Right lobe of liver (tissue), 6 donors: Measurements from ENCODE around the gene TM9SF1. TPM values are rescaled to one million over a fixed set of nuclear protein-coding genes. Genes with fewer than 3 reads are reported as not detected.

Experiments
- ATAC-seq, 4 donors: fragments of 200-7000 bp; cut with Tn5 transposase; one replicate each; pipeline ENCODE4 v1.9.1; 2020; ENCODE audit warnings: mild to moderate bottlenecking in 4 of 4, moderate library complexity in 4 of 4
- DNase-seq, 3 donors: peaks; one replicate each; pipeline ENCODE4 v3.0.0-alpha.2; 2020
- H3K27ac ChIP-seq, 3 donors: fragments of 200-600 bp; one replicate each; pipeline ENCODE4 v1.8.0; 2022
- H3K27me3 ChIP-seq, 2 donors: fragments of 200-600 bp; one replicate each; pipeline ENCODE4 v1.8.0; 2022
- H3K36me3 ChIP-seq, 4 donors: fragments of 200-600 bp; sonication (generic) in 1 of 4; one replicate each; pipeline versions ENCODE4 v1.5.1 to v1.8.0; 2017 to 2022; ENCODE audit warnings: control low read depth in 1 of 4
- H3K4me1 ChIP-seq, 4 donors: fragments of 200-600 bp; sonication (generic) in 1 of 4; one replicate each; pipeline versions ENCODE4 v1.5.1 to v1.8.0; 2017 to 2022; ENCODE audit warnings: control low read depth in 1 of 4
- H3K4me3 ChIP-seq, 3 donors: fragments of 200-600 bp; one replicate each; pipeline ENCODE4 v1.8.0; 2022
- H3K9me3 ChIP-seq, 4 donors: fragments of 200-600 bp; sonication (generic) in 1 of 4; one replicate each; pipeline versions ENCODE4 v1.5.1 to v1.8.0; 2017 to 2022; ENCODE audit warnings: control low read depth in 1 of 4
- POLR2A ChIP-seq: fragments of 450-650 bp; IDR thresholded peaks from one replicate; pipeline ENCODE4 v1.6.1; 2017; ENCODE audit warnings: antibody characterized with exemption, mild to moderate bottlenecking
- WGBS: methylation state at CpG from one replicate; pipeline ENCODE4 v1.1.6; 2018; ENCODE audit warnings: low coverage, low lambda C conversion rate; ENCODE audit not compliant: insufficient coverage; ENCODE audit errors: missing lambda C conversion rate; 5-methylcytosine and 5-hydroxymethylcytosine counted together
- intact Hi-C, 2 donors: fragments of 100-400 bp; cut with DNase I; formaldehyde crosslinking; loops; one replicate each; pipeline versions ENCODE4 v1.11.2 to v1.14.1; 2022
- total RNA-seq, 6 experiments: library from RNA; depleted of rRNA in 2 of 6; stranded (reverse); fragments of >200 nt in 2 of 6; fragmentation: NEBNext Ultra II Directional in 3 of 6; extraction: Animal tissue kit (Norgen Biotek cat#: 25700) in 3 of 6; gene quantifications; one replicate each; pipeline versions ENCODE4 v1.1.0 to v1.2.4, GENCODE V29; 2016 to 2023
- TF ChIP-seq, protein P1 (sequence below), 4 donors: fragments of 200-600 bp in 3 of 4; fragments of 450-650 bp in 1 of 4; IDR thresholded peaks; one replicate each; pipeline versions ENCODE4 v1.5.1 to v1.8.0; 2016 to 2022; ENCODE audit warnings: antibody characterized with exemption in 4 of 4, mild to moderate bottlenecking in 2 of 4
- donor health status: DM: no; HTN: yes; CAD: no.
- donor health status: DM: no; HTN: no; CAD: no.
- donor health status: DM: no; HTN: no; CAD: no.
- donor health status: DM: no; HTN: yes; CAD: no.
- donor health status: DM: no; HTN: yes; CAD: no.

TM9SF1 gene
- total RNA-seq, 6 experiments from 2014 or later, result 32.1 to 49.8 (median 41.2) TPM

DNA sequence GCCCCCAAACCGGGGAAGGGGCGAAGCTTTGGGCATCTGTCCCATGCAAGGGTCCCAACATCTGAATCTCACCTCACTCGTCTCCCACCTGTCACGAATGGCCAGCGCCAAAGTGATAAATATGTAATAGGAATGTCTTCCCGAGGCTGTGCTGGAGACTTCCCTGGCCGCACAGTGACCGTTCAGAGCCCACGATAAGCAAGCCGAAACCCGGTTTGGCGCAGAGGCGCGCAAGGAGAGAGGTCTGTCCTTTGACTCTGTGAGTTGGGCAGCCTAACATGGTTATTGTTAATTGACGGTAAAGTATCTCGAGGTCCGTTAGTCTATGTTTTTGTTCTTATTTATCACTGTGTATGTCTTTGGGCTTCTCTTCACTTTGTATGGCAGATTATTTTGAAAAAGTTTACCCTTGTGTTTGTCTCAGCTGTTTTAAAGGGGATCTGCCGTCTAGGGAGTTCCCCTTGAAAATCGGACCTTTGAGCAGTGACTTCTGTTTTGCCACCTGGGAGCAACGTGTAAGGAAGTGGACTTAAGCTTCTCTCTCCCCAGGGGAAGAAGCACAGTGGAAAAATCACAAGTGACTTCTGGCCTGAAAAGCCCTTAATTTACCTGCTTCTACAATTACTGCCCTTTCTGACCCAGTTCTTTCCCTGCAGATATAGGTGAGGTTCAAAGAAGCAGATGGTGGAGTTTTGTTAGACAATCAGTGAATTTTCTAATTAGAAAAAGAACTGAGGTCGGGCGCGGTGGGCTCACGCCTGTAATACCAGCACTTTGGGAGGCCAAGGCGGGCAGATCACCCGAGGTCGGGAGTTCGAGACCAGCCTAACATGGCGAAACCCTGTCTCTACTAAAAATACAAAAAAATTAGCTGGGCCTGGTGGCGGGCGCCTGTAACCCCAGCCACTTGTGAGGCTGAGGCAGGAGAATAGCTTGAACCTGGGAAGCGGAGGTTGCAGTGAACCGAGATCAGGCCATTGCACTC lies 1.1 kb upstream of the TM9SF1 start:
- DNase-seq (no peak), ATAC-seq (peak; percentile 33 to 45 (median 40))
- TF ChIP-seq, protein P1, sequence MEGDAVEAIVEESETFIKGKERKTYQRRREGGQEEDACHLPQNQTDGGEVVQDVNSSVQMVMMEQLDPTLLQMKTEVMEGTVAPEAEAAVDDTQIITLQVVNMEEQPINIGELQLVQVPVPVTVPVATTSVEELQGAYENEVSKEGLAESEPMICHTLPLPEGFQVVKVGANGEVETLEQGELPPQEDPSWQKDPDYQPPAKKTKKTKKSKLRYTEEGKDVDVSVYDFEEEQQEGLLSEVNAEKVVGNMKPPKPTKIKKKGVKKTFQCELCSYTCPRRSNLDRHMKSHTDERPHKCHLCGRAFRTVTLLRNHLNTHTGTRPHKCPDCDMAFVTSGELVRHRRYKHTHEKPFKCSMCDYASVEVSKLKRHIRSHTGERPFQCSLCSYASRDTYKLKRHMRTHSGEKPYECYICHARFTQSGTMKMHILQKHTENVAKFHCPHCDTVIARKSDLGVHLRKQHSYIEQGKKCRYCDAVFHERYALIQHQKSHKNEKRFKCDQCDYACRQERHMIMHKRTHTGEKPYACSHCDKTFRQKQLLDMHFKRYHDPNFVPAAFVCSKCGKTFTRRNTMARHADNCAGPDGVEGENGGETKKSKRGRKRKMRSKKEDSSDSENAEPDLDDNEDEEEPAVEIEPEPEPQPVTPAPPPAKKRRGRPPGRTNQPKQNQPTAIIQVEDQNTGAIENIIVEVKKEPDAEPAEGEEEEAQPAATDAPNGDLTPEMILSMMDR (IDR thresholded peaks at IDR 0.05), result no peak
- no peak for TF ChIP-seq POLR2A
- peak overlapping the region; percentile 90 to 96 (median 94) for H3K4me3 ChIP-seq
- intact Hi-C loops, result no loop called here
- 30% methylated on average over 28 of the region's 33 CpGs for whole genome bisulfite sequencing
- H3K9me3 ChIP-seq, result no peaks in the 10 kb centered on the region
- H3K27me3 ChIP-seq, result no peaks in the 10 kb centered on the region
- H3K4me1 ChIP-seq, result peaks cover 0 to 40% (median 7%) of the 10 kb centered on the region in 4 donors
- peak overlapping the region; percentile 97 to 99 (median 98) for H3K27ac ChIP-seq
- peaks cover 0 to 9% (median 0%) of the 10 kb centered on the region in 4 donors for H3K36me3 ChIP-seq

DNA sequence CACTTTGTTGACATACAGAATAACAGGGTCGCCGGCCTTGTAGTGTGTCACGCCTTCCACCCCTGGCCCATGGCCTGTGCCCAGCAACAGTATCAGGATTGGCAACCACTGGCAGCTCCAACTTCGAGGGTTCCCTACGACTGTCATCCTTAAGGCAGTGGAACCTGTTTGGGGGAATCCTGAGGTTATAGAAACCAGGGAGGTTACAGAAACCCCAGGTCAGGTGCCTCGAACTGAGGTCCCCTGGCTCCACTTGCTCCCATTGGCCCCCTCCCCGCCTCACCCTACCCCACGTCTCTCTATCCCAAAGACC lies 412 bp downstream of the TM9SF1 start:
- intact Hi-C loops, result no loop called here
- no peaks in the 10 kb centered on the region for H3K27me3 ChIP-seq
- no peak for ATAC-seq
- H3K4me3 ChIP-seq, result peak overlapping the region; percentile 90 to 96 (median 94)
- H3K36me3 ChIP-seq, result peaks cover 0 to 9% (median 0%) of the 10 kb centered on the region in 4 donors
- TF ChIP-seq POLR2A, result no peak
- TF ChIP-seq, protein P1 (IDR thresholded peaks at IDR 0.05), result no peak
- peak overlapping the region; percentile 97 to 99 (median 98) for H3K27ac ChIP-seq
- no peaks in the 10 kb centered on the region for H3K9me3 ChIP-seq
- no CpG with 5 or more reads among the region's 8 CpGs for WGBS
- no peak for DNase-seq
- peaks cover 0 to 40% (median 7%) of the 10 kb centered on the region in 4 donors for H3K4me1 ChIP-seq

DNA sequence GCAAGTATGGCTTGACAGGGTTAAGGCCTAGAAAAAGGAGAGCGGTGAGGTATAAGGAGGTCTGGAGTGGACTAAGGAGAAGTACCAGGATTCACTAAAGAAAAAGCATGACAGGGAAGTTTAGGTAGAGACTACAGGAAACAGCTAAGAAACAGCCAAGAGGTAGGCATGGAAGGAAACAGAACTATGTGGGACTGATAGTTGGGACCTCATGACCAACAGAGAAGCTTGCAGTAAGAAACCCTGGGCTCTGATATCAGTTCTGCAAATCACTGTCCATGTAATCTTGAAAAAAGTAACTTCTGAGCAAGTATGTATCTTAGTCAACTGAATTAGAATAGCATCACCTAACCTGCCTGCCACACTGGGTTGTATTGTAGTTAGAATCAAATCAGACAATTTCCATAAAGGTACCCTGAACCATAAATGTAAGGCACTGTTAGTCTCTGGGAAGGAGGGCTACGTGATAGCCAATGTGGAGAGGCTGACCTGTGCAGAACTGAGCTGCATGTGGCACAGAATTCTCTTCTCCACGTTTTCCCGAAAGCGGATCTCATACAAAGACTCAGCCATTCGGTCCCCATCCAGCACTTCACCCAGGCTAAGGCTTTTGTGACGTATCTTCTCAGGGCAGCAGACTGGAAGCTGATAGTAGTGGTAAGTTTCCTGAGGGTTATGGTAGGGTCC lies 912 bp downstream of the TM9SF1 start:
- 92% methylated on average over 2 of the region's 7 CpGs for WGBS

DNA sequence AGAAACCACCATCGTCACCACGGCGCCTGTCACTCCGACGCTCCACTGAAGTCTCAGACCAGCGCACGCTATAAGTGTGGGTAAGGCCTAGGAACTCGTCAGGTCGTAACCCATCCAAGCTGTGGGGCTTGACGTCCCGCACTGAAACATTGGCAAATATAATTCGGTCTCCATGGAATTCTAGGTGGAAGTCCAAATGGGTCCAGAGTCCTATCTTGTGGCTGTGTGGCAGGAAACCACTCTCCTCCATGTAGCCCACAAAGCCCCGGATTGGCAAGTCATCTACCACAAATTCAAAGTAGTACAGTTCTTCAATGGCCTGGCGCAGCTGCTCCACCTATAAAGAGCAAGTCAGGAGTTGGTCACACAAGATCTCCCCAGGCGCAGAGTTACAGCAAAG lies 2.3 kb downstream of the TM9SF1 start:
- no peaks in the 10 kb centered on the region for H3K9me3 ChIP-seq
- 91% methylated on average over 9 of the region's 15 CpGs for WGBS
- ATAC-seq (no peak), DNase-seq (no peak)
- no peak overlapping the region for H3K27ac ChIP-seq
- TF ChIP-seq, protein P1 (IDR thresholded peaks at IDR 0.05), result no peak
- H3K27me3 ChIP-seq, result no peaks in the 10 kb centered on the region
- H3K4me3 ChIP-seq, result no peak overlapping the region
- H3K36me3 ChIP-seq, result peaks cover 0 to 9% (median 0%) of the 10 kb centered on the region in 4 donors
- intact Hi-C loops, result no loop called here
- peaks cover 0 to 34% (median 4%) of the 10 kb centered on the region in 4 donors for H3K4me1 ChIP-seq

More for the DNA sequence above, 912 bp downstream of the TM9SF1 start:
- DNase-seq, result no peak
- H3K4me3 ChIP-seq, result peak overlapping the region; percentile 90 to 96 (median 94)
- no peaks in the 10 kb centered on the region for H3K9me3 ChIP-seq
- H3K27ac ChIP-seq, result peak overlapping the region in 1 of 3 donors; percentile 98
- H3K4me1 ChIP-seq, result peaks cover 0 to 40% (median 7%) of the 10 kb centered on the region in 4 donors
- H3K27me3 ChIP-seq, result no peaks in the 10 kb centered on the region
- ATAC-seq, result no peak
- intact Hi-C loops, result no loop called here
- no peak for TF ChIP-seq POLR2A
- TF ChIP-seq, protein P1 (IDR thresholded peaks at IDR 0.05), result no peak
- H3K36me3 ChIP-seq, result peaks cover 0 to 9% (median 0%) of the 10 kb centered on the region in 4 donors
